Posterior vena cava (tissue), 2 donors: Measurements from ENCODE around the gene OMG. TPM values are rescaled to one million over a fixed set of nuclear protein-coding genes. Genes with fewer than 3 reads are reported as not detected.
"Not testable (repeated sequence)": the region's sequence is repeated elsewhere in the genome, so short reads cannot be mapped to it uniquely, and the experiment has no call there.

Experiments used
- DNase-seq: peaks from one replicate; pipeline ENCODE4 v3.0.0-alpha.2; 2020; ENCODE audit warnings: low spot score
- intact Hi-C, 2 donors: fragments of 100-400 bp; cut with DNase I; formaldehyde crosslinking; loops; one replicate each; pipeline versions ENCODE4 v1.14.1 to v1.14.2; 2022 to 2023
- total RNA-seq, 2 donors: library from RNA; stranded (reverse); fragmentation: NEBNext Ultra II Directional; extraction: Animal tissue kit (Norgen Biotek cat#: 25700); gene quantifications; one replicate each; pipeline ENCODE4 v1.2.1, GENCODE V29; 2021
- donor health status: DM: yes; HTN: yes; CAD: no.
- donor health status: DM: yes; HTN: yes; CAD: no.

The OMG gene
- total RNA-seq, 2 donors from 2014 or later, result 2.1 to 2.9 TPM

- DNase-seq, result no peak
Observed at GRCh38 chr17:31310260-31310659, 13.2 kb upstream of the OMG start.

GRCh38 chr17:31309556-31309955 is 12.5 kb upstream of the OMG start:
- intact Hi-C loops, result no loop called here
- no peak for DNase-seq

More at GRCh38 chr17:31310260-31310659, 13.2 kb upstream of the OMG start:
- intact Hi-C loops, result no loop called here

- intact Hi-C loops, result no loop called here
- no peak for DNase-seq
Observed at GRCh38 chr17:31308372-31309334, 11.6 kb upstream of the OMG start.

GRCh38 chr17:31307640-31308039 is 10.6 kb upstream of the OMG start:
- intact Hi-C loops, result no loop called here
- no peak for DNase-seq

- DNase-seq, result no peak
- intact Hi-C loops, result no loop called here
Observed at GRCh38 chr17:31299624-31300023, 2.6 kb upstream of the OMG start.

- DNase-seq, result no peak
- intact Hi-C loops, result no loop called here
Observed at GRCh38 chr17:31296142-31296541, 897 bp downstream of the OMG start.

GRCh38 chr17:31295489-31295871 is 1.6 kb downstream of the OMG start:
- intact Hi-C loops, result no loop called here
- DNase-seq, result no peak

GRCh38 chr17:31294820-31295488 is 2.1 kb downstream of the OMG start:
- intact Hi-C loops, result no loop called here
- DNase-seq, result no peak

- intact Hi-C loops, result no loop called here
- DNase-seq, result no peak
Observed at GRCh38 chr17:31294231-31294630, 2.8 kb downstream of the OMG start.

- DNase-seq, result no peak
- intact Hi-C loops, result no loop called here
Observed at GRCh38 chr17:31293581-31293980, 3.5 kb downstream of the OMG start.

GRCh38 chr17:31291820-31292219 is 5.2 kb downstream of the OMG start:
- intact Hi-C loops, result no loop called here
- DNase-seq, result no peak

- intact Hi-C loops, result no loop called here
- no peak for DNase-seq
Observed at GRCh38 chr17:31289790-31290189, 7.2 kb downstream of the OMG start.

- intact Hi-C loops, DNase-seq: not testable (repeated sequence)
Observed at GRCh38 chr17:31287932-31288331, 9.1 kb downstream of the OMG start.

GRCh38 chr17:31286587-31286986 is 10.5 kb downstream of the OMG start:
- DNase-seq, result no peak
- intact Hi-C loops, result no loop called here

GRCh38 chr17:31283841-31284240 is 13.2 kb downstream of the OMG start:
- no peak for DNase-seq
- intact Hi-C loops, result no loop called here

GRCh38 chr17:31281061-31281460 is 16.0 kb downstream of the OMG start:
- intact Hi-C loops, result no loop called here
- DNase-seq, result no peak

GRCh38 chr17:31279401-31279800 is 17.6 kb downstream of the OMG start:
- DNase-seq, result no peak
- intact Hi-C loops, result no loop called here

- intact Hi-C loops, result no loop called here
- DNase-seq, result no peak
Observed at GRCh38 chr17:31275116-31275515, 21.9 kb downstream of the OMG start.

- DNase-seq, result no peak
- intact Hi-C loops, result no loop called here
Observed at GRCh38 chr17:31274252-31274651, 22.8 kb downstream of the OMG start.

- intact Hi-C loops, result no loop called here
- DNase-seq, result no peak
Observed at GRCh38 chr17:31273516-31273915, 23.5 kb downstream of the OMG start.

- intact Hi-C loops, result no loop called here
- DNase-seq, result no peak
Observed at GRCh38 chr17:31272803-31273202, 24.2 kb downstream of the OMG start.
